Activated CD4-positive, alpha-beta T cell treated with anti-CD3 and anti-CD28 coated beads, Interleukin-2, Interleukin-4, amounts not matched to agents 100 ng/mL and 50 ng/mL, durations not matched to agents 16 hours and 8 hours (primary cell): Measurements from ENCODE around the gene RNF169.

Experiments used
- DNase-seq: peaks from one replicate; pipeline ENCODE4 v3.0.0-alpha.2; 2020; ENCODE audit warnings: low spot score

The RNF169 gene

DNA sequence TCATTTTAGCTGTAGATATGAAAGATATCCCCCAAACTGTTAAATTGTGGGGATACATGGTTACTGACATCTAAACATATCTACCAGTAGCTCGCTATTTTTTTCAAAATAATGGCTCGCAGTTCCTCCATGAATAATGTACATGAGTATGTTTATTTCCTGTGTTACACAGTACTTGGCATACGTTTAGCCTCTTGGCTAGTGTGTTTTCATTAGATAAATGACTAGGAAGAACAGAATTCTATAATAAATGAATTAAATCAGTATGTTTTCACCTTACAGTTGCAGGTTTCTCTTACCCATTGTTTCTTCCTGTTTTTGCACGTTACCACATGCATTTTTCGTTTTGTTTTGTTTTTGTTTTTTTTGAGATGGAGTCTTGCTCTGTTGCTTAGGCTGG lies 21.8 kb downstream of the RNF169 start:
- no peak for DNase-seq

GRCh38 chr11:74771139-74771538 lies 22.5 kb downstream of the RNF169 start:
- DNase-seq, result no peak

DNA sequence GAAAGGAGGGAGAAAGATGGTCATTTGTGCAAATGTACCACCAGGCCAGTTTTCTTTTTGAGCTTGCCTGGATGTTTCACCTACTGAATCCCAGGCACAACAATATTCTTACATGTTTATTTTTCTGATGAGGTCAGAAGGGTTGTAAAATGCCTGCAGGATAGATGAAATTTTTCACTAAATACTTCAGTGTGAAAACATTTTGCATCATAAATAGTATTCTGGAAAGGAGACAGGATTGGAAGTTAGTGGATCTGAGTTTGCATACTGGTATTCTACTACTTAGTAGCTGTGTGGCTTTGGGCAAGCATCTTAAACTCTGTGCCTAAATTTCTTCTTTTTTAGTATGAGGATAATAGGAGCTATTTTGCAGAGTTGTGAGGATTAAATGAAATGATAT lies 24.8 kb downstream of the RNF169 start:
- no peak for DNase-seq

GRCh38 chr11:74775762-74776161 lies 27.1 kb downstream of the RNF169 start:
- no peak for DNase-seq

DNA sequence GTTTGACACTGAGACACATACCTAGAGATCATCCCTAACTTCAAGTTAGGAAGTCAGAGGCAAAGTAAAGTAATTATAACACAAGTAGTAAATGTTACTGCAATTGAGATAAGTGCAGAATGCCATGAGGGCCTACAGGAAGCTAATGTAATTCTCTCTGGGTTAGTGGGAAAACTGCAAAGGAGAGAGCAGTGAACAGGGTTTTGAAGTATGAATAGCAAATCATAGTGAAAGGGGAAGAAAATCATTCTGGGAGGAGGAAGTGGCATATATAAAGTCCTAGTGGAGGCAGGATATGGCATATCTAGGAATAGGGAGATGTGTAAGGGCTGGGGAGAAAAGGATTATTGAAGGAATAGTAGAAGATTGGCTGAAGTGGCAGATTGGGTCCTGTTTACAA lies 27.9 kb downstream of the RNF169 start:
- DNase-seq, result no peak

DNA sequence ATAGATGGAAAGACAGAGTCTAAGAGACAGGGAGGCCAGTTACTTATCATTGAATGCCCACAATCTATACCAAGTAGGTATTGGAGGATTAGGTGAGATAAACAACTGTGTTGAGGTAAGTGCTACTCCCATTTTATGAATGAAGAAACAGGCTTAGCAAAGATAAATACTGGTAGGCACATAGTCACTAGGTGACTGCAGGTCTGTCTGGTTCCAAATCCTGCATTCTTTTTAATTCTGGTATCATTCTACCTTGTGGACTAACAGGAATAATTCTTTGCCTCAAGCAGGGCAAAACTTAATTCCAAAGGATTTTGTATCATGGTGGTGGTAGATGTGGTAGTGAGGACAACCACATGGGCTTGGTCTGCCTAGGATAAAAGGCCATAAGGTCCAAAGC lies 28.4 kb downstream of the RNF169 start:
- DNase-seq, result no peak

DNA sequence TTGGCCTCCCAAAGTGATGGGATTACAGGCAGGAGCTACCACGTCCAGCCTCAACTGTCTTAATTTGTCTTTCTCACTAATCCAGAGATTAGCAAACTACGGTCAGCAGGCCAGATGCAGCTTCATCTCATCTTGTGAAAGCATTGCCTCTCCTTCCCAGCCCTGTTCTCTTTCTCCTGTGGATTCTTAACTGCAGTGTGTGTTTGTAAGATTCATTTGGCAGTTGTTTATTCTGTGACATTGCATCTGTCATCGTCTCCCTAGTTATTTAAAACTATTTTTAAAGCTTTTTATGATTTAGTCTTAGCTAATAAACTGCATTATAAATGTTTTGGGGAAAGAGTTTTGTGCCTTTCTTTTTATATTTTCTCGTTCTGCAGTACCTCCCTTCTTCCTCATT lies 29.2 kb downstream of the RNF169 start:
- DNase-seq, result no peak

DNA sequence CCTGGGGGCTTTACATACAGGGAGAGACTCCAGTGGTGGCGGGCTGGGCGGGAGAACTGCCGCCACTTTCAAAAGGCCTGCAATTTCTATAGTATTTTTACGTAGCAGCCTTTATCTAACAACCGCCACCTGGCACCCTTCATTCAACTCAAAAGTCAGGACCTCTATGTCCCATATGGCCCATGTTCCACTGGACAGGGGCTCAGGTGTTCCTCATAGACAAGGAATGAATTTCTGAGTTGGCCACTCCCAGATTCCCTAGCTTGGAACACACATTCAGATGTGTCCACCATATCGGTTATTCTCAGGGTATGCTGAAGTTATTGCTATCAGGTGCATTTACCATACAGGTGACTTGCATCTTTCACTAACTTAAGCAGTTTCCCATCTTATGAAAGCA lies 29.9 kb downstream of the RNF169 start:
- DNase-seq, result no peak

GRCh38 chr11:74780248-74781005 lies 31.8 kb downstream of the RNF169 start:
- DNase-seq, result no peak

- DNase-seq, result peak; percentile 60
Observed at GRCh38 chr11:74783241-74783871, 34.7 kb downstream of the RNF169 start.

DNA sequence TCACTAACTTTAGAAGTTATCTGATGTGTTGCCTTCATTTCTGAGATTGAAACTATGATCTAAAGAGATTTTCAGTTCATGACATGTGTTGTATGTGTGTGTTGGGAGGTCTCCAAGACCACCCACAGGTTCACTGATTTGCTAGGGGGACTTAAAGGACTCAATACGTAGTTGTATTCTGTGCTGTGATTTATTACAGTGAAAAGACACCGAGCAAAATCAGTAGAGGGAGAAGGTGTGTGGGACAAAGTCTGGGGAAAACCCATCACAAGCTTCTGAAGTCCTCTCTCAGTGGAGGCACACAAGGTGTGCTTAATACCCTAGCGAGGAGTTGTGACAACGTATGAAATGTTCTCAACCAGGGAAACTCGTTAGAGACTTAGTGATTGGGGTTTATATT lies 35.6 kb downstream of the RNF169 start:
- DNase-seq, result no peak

GRCh38 chr11:74784726-74785125 lies 36.1 kb downstream of the RNF169 start:
- DNase-seq, result no peak

GRCh38 chr11:74786574-74786973 lies 37.9 kb downstream of the RNF169 start:
- DNase-seq, result no peak

DNA sequence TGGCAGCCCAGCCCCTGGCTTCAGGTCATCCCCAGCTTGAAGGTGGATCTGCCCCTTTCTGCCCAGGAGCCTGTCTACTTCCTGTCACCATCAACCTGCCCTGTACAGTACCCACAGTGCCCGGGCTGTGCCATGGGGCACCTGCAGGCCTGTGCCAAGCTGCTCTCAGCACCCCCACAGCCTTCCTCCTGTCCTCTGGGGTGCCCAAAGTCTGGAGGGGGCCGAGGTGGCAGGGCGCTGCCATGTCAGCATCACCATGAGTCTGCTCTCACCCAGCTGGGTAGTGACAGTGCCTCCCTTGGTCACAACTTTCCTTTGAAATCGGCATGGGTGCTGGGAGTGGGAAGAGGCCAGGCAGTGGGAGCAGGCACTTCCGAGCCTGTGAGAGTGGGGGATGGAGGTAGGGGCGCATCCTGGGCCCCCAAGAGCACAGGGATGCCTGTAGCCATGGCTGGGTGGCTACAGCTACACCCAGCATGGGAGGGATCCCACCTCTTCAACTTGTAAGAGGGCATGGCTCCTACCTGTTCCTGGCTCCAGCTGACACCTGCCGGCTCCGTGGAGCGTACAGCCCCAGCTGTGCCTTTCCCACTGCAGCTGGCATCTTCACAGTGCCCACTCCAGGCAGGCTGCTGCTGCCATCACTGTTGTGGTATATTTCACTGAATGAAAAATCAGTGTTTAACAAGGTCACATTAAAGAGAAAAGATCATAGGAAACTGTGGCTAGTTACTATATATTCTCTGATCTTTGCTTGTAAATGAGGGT lies 42.9 kb downstream of the RNF169 start:
- DNase-seq, result no peak

GRCh38 chr11:74806267-74806666 lies 57.6 kb downstream of the RNF169 start:
- no peak for DNase-seq

- DNase-seq, result no peak
Observed at GRCh38 chr11:74809801-74810200, 61.2 kb downstream of the RNF169 start.

GRCh38 chr11:74815966-74816365 lies 67.3 kb downstream of the RNF169 start:
- DNase-seq, result no peak

DNA sequence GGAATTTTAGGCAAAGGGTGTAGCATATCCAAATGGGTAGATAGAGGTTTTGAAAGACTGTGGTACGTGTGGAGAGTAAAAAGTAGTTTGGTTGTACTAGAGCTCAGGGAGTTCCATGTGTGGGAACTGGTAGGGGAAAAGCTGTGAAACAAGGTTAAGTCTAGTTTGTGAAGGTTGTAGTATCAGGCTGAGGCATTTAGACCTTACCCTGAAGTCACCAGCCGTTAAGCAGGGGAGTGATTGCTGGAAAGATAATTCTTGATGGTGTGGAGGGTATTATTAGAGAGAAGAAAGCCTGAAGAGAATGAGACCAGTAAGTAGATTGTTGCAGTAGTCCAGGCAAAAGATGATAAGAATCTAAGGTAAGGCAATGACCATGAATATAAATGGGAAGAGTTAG lies 68.0 kb downstream of the RNF169 start:
- DNase-seq, result no peak

GRCh38 chr11:74818283-74818946 lies 69.8 kb downstream of the RNF169 start:
- DNase-seq, result no peak

DNA sequence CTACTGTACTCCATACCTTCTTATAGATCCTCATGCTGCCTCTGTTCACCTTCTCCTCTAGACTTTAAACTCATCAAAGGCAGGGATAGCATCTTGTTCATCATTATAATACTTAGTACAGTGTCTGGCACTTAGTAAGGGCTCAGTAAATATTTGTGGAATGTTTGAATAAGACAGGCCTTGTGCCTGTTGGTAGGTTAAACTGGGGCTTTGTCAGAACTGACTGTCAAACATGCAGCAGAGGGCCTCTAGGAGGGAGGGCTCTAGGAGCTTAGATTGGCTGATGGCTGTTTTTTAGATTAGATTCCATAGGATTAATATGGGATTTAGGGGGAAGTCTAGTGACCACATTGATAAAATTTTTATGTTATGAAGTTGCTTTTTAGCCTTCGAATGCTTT lies 70.8 kb downstream of the RNF169 start:
- no peak for DNase-seq

DNA sequence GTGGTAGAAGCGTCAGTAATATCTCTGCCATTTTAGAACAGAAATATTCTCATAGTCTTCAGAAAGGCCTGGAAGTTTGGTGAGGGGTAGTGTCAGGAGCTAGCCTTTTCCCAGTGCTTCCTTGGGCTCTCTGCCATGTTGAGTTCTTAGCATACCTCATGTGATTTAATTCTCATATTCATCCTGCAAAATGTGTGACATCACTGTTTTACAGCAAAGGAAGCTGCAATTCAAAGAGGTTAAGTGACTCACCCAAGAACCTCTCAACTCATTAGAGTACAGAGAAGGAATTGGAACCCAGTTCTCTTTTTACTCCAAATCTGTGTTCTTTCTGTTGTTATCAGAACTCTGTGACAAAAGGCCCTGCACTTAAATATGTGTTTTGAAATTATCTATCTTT lies 72.1 kb downstream of the RNF169 start:
- peak; percentile 16 for DNase-seq

DNA sequence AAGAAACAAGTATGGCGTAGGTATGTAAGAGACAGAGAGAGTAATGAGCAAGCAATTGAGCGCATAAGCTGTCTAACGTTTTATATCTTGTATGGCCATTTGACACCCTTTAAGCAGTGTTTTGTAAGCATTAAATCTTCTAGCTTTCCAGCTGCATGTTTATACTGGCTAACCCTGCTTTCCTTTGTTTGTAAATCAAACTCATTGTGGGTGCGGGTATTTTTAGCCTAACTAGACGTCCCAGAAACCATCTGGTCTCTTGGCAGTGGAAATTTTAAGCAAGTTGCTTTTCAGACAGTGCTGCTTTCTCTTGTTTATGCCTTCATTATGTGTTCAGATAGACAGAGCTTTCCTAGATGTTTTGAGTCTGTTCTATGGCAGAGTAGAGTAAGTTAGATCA lies 73.5 kb downstream of the RNF169 start:
- no peak for DNase-seq
